ENCODE results near the gene CYS1.
"Not testable (repeated sequence)": the region's sequence is repeated elsewhere in the genome, so short reads cannot be mapped to it uniquely, and the experiment has no call there.

The CYS1 gene

DNA sequence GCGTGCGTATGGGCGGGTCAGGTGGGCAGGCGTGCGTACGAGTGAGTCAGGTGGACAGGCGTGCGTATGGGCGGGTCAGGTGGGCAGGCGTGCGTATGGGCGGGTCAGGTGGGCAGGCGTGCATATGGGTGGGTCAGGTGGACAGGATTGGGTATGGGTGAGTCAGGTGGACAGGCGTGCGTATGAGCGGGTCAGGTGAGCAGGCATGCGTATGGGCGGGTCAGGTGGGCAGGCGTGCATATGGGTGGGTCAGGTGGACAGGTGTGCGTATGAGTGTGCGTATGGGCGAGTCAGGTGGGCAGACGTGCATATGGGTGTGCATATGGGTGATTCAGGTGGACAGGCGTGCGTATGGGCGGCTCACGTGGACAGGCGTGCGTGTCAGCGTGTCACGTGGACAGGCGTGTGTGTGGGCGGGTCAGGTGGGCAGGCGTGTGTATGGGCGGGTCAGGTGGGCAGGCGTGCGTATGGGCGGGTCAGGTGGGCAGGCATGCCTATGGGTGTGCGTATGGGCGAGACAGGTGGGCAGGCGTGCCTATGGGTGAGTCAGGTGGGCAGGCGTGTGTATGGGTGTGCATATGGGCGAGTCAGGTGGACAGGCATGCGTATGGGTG lies 64.7 kb downstream of the CYS1 start:
- H3K4me1 Mint-ChIP-seq (ENCODE audit: low read depth) = not testable (repeated sequence)

DNA sequence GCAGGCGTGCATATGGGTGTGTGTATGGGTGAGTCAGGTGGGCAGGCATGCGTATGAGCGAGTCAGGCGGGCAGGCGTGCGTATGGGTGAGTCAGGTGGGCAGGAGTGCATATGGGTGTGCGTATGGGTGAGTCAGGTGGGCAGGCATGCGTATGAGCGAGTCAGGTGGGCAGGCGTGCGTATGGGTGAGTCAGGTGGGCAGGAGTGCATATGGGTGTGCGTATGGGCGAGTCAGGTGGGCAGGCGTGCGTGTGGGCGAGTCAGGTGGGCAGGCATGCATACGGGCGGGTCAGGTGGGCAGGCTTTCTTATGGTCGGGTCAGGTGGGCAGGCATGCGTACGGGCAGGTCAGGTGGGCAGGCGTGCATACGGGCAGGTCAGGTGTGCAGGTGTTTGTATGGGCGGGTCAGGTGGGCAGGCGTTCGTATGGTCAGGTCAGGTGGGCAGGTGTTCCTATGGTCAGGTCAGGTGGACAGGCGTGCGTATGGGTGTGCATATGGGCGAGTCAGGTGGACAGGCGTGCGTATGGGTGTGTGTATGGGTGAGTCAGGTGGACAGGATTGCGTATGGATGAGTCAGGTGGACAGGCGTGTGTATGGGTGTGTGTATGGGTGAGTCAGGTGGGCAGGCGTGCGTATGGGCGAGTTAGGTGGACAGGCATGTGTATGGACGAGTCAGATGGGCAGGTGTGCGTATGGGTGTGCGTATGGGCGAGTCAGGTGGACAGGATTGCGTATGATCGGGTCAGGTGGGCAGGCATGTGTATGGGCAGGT lies 65.6 kb downstream of the CYS1 start:
- H3K27me3 Mint-ChIP-seq (ENCODE audit: low read depth) = peaks cover 20% of the 10 kb centered on the region
- H3K4me3 Mint-ChIP-seq = no peak overlapping the region
- H3K36me3 Mint-ChIP-seq (ENCODE audit: low read depth) = no peaks in the 10 kb centered on the region
- no peaks in the 10 kb centered on the region for H3K9me3 Mint-ChIP-seq
- no peaks in the 10 kb centered on the region for H3K4me1 Mint-ChIP-seq (ENCODE audit: low read depth)
- no peak overlapping the region for H3K27ac Mint-ChIP-seq

More for the DNA sequence above, 64.7 kb downstream of the CYS1 start:
- H3K27me3 Mint-ChIP-seq (ENCODE audit: low read depth) = peaks cover 20% of the 10 kb centered on the region
- H3K27ac Mint-ChIP-seq; H3K4me3 Mint-ChIP-seq; H3K9me3 Mint-ChIP-seq; H3K36me3 Mint-ChIP-seq (ENCODE audit: low read depth): not testable (repeated sequence)

DNA sequence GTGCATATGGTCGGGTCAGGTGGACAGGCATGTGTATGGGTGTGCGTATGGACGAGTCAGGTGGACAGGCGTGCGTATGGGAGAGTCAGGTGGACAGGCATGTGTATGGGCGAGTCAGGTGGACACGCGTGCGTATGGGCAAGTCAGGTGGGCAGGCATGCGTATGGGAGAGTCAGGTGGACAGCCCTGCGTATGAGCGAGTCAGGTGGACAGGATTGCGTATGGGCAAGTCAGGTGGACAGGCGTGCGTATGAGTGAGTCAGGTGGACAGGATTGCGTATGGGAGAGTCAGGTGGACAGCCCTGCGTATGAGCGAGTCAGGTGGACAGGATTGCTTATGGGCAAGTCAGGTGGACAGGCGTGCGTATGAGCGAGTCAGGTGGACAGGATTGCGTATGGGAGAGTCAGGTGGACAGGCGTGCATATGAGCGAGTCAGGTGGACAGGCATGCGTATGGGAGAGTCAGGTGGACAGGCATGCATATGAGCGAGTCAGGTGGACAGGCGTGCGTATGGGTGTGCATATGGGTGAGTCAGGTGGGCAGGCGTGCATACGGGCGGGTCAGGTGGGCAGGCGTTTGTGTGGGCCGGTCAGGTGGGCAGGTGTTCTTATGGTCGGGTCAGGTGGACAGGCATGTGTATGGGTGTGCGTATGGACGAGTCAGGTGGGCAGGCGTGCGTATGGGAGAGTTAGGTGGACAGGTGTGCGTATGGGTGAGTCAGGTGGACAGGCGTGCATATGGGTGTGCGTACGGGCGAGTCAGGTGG lies 66.4 kb downstream of the CYS1 start:
- H3K4me3 Mint-ChIP-seq; H3K36me3 Mint-ChIP-seq (ENCODE audit: low read depth); H3K4me1 Mint-ChIP-seq (ENCODE audit: low read depth); H3K27ac Mint-ChIP-seq; H3K9me3 Mint-ChIP-seq: not testable (repeated sequence)
- H3K27me3 Mint-ChIP-seq (ENCODE audit: low read depth) = peaks cover 14% of the 10 kb centered on the region

DNA sequence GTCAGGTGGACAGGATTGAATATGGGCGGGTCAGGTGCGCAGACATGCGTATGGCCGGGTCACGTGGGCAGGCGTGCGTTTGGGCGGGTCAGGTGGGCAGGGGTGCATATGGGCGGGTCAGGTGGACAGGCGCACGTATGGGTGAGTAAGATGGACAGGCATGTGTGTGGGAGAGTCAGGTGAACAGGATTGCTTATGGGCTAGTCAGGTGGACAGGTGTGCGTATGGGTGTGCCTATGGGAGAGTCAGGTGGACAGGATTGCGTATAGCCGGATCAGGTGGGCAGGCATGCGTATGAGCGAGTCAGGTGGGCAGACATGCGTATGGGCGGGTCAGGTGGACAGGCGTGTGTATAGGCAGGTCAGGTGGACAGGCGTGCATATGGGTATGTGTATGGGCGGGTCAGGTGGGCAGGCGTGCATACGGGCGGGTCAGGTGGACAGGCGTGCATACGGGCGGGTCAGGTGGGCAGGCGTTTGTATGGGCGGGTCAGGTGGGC lies 67.2 kb downstream of the CYS1 start:
- H3K27me3 Mint-ChIP-seq (ENCODE audit: low read depth) = peaks cover 10% of the 10 kb centered on the region
- no peaks in the 10 kb centered on the region for H3K4me1 Mint-ChIP-seq (ENCODE audit: low read depth)
- H3K27ac Mint-ChIP-seq = no peak overlapping the region
- H3K9me3 Mint-ChIP-seq = no peaks in the 10 kb centered on the region
- H3K4me3 Mint-ChIP-seq = no peak overlapping the region
- no peaks in the 10 kb centered on the region for H3K36me3 Mint-ChIP-seq (ENCODE audit: low read depth)

DNA sequence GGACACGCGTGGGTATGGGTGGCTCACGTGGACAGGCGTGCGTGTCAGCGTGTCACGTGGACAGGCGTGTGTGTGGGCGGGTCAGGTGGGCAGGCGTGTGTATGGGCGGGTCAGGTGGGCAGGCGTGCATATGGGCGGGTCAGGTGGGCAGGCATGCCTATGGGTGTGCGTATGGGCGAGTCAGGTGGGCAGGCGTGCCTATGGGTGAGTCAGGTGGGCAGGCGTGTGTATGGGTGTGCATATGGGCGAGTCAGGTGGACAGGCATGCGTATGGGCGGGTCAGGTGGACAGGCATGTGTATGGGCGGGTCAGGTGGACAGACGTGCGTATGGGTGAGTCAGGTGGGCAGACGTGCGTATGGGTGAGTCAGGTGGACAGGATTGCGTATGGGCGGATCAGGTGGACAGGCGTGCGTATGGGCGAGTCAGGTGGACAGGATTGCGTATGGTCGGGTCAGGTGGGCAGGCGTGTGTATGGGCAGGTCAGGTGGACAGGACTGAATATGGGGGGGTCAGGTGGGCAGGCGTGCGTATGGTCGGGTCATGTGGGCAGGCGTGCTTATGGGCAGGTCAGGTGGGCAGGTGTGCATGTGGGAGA lies 67.7 kb downstream of the CYS1 start:
- not testable (repeated sequence) for H3K27me3 Mint-ChIP-seq (ENCODE audit: low read depth); H3K4me1 Mint-ChIP-seq (ENCODE audit: low read depth); H3K27ac Mint-ChIP-seq; H3K36me3 Mint-ChIP-seq (ENCODE audit: low read depth); H3K9me3 Mint-ChIP-seq; H3K4me3 Mint-ChIP-seq

DNA sequence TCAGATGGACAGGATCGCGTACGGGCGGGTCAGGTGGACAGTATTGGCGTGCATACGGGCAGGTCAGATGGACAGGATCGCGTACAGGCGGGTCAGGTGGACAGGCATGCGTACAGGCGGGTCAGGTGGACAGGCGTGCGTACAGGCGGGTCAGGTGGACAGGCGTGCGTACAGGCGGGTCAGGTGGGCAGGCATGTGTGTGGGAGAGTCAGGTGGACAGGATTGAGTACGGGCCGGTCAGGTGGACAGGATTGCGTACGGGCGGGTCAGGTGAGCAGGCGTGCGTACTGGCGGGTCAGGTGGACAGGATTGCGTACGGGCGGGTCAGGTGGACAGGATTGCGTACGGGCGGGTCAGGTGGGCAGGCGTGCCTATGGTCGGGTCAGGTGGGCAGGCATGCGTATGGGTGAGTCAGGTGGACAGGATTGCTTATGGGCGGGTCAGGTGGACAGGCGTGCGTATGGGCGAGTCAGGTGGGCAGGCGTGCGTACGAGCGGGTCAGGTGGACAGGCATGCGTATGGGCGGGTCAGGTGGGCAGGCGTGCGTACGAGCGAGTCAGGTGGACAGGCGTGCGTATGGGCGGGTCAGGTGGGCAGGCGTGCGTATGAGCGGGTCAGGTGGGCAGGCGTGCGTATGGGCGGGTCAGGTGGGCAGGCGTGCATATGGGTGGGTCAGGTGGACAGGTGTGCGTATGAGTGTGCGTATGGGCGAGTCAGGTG lies 68.4 kb downstream of the CYS1 start:
- not testable (repeated sequence) for H3K27me3 Mint-ChIP-seq (ENCODE audit: low read depth); H3K4me3 Mint-ChIP-seq; H3K36me3 Mint-ChIP-seq (ENCODE audit: low read depth); H3K4me1 Mint-ChIP-seq (ENCODE audit: low read depth); H3K9me3 Mint-ChIP-seq; H3K27ac Mint-ChIP-seq

DNA sequence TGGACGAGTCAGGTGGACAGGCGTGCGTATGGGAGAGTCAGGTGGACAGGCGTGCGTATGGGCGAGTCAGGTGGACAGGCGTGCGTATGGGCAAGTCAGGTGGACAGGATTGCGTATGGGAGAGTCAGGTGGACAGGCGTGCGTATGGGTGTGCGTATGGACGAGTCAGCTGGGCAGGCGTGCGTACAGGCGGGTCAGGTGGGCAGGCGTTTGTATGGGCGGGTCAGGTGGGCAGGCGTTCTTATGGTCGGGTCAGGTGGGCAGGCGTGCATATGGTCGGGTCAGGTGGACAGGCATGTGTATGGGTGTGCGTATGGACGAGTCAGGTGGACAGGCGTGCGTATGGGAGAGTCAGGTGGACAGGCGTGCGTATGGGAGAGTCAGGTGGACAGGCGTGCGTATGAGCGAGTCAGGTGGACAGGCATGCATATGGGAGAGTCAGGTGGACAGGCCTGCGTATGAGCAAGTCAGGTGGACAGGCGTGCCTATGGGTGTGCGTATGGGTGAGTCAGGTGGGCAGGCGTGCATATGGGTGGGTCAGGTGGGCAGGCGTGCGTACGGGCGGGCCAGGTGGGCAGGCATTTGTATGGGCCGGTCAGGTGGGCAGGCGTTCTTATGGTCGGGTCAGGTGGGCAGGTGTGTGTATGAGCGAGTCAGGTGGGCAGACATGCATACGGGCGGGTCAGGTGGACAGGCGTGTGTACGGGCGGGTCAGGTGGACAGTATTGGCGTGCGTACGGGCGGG lies 69.2 kb downstream of the CYS1 start:
- H3K36me3 Mint-ChIP-seq (ENCODE audit: low read depth); H3K27ac Mint-ChIP-seq; H3K9me3 Mint-ChIP-seq; H3K27me3 Mint-ChIP-seq (ENCODE audit: low read depth); H3K4me1 Mint-ChIP-seq (ENCODE audit: low read depth); H3K4me3 Mint-ChIP-seq: not testable (repeated sequence)

DNA sequence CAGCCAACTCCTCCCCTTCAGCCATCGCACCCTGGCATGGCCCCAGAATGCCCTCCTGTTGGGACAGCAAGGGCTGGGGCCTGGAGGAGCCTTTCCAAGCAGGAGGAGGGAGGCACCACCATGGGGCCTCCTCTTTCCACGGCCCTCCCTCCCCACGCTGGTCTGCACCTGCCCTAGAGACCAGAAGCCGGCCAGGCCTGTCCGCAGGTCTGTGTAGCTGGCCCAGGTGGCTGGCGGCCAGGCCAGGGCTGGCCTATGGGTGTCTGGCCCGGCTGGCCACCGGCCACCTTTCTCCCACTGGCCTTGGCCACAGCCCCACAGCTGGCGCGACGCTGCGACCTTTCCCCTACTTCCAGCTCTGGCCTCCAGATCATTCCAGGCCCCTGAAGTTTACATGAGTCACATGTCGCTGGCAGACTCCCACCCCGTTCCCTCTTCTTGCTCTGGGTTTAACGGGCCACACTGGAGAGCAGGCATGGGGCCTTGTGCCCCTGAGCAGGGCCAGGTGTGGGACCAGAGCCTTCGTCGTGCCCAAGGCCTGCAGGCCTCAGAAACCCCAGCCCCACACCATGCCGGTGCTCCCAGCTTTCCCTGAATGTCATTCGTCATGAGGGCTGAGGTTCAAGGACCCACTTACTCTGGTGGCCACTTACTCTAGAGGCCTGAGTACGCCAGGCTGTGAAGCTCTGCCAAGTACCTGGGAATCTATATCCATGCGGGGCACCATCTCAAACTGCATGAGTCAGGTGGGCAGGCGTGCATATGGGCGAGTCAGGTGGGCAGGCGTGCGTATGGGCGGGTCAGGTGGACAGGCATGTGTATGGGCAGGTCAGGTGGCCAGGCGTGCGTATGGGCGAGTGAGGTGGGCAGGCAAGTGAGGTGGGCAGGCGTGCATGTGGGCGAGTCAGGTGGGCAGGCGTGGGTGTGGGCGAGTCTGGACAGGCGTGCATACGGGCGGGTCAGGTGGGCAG lies 70.1 kb downstream of the CYS1 start:
- Mint-ChIP-seq H3K27ac (no peak overlapping the region), H3K4me3 (no peak overlapping the region), H3K4me1 (ENCODE audit: low read depth) (no peaks in the 10 kb centered on the region), H3K27me3 (ENCODE audit: low read depth) (no peaks in the 10 kb centered on the region), H3K9me3 (no peaks in the 10 kb centered on the region), H3K36me3 (ENCODE audit: low read depth) (no peaks in the 10 kb centered on the region)

DNA sequence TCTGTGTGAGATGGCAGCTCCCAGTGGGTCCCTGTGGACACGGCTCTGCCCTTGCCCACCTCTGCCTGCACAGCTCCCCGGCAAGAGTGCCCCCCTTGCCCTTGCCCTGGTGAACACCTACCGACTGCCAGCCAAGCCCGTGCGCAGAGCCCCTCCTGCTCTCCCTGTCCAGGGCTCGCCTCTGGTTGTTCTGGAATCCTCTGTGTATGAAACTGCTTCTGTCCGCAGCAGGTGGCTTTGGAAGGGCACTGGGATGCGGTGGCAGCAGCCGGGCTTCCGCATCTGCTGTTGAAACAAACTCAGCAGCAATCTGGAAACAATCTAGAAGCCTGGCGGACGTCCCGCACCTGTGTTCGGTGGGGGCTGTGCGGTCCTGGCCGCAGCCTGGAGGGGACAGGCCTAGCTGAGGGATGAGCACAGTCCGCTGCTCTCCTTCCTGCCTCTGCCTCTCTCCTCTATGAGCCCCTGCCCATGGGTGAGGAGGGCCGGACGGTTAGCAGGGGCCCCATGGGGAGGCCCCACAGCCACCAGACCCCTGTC lies 70.9 kb downstream of the CYS1 start:
- Mint-ChIP-seq H3K4me1 (ENCODE audit: low read depth) (no peaks in the 10 kb centered on the region), H3K27ac (no peak overlapping the region), H3K4me3 (no peak overlapping the region), H3K27me3 (ENCODE audit: low read depth) (no peaks in the 10 kb centered on the region), H3K9me3 (no peaks in the 10 kb centered on the region), H3K36me3 (ENCODE audit: low read depth) (no peaks in the 10 kb centered on the region)

DNA sequence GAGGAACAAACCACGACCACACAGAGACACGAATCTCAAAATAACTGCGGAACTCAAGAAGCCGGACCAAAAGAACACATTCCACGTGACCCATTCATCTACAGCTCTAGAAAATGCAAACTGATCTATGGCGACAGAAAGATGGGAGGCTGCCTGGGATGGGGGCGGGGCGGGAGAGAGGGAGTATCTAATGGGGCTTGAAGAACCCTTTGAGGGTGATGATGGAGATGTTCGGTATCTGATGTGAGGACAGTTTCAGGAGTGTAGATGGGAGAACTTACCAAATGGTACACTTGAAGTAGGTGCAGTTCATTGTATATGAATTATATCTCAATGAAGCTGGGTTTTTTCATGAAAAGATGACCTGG lies 71.4 kb downstream of the CYS1 start:
- Mint-ChIP-seq H3K27me3 (ENCODE audit: low read depth) (no peaks in the 10 kb centered on the region), H3K36me3 (ENCODE audit: low read depth) (no peaks in the 10 kb centered on the region), H3K4me1 (ENCODE audit: low read depth) (no peaks in the 10 kb centered on the region), H3K4me3 (no peak overlapping the region), H3K27ac (no peak overlapping the region), H3K9me3 (no peaks in the 10 kb centered on the region)

DNA sequence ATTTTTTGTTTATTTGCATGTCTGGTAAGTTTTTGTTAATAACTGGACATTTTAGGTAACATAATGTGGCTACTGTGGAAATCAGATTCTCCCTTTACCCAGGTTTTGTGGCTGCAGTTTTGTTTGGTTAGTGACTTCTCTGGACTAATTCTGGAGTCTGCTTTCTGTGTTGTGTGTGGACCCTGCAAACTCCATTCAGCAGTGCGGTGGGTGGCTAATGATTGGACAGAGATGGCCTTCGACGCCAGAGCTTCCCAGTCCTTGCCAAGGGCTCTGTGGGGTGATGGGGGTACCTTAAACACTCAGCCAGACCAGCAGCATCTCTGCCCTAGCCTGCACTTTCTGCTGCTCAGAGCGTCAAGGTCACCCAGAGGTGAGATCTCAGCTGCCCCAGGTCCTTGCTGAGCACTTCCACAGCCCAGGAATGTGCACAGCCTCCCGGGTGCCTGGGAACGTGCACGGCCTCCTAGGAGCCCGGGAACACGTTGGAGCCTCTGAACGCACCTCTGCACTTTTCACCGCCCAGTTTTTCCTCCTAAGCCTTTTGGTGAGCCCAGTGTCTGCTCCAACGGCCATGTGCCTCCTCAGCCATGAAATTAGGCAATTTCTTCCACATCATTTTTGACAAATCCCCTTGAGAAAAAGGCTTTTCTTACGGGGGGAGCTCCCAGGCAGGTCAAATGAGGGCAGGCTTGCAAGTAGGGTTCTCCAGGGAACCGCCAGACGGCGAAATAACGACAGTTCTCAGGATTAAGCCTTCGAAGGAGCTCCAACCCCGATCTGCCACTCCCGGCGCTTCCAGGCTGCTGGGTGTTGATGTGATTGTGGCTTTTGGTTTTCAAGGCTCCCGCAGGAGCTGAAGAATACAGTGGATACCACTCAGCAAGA lies 72.0 kb downstream of the CYS1 start:
- Mint-ChIP-seq H3K4me1 (ENCODE audit: low read depth) (no peaks in the 10 kb centered on the region), H3K9me3 (no peaks in the 10 kb centered on the region), H3K36me3 (ENCODE audit: low read depth) (no peaks in the 10 kb centered on the region), H3K27me3 (ENCODE audit: low read depth) (no peaks in the 10 kb centered on the region), H3K27ac (no peak overlapping the region), H3K4me3 (no peak overlapping the region)

DNA sequence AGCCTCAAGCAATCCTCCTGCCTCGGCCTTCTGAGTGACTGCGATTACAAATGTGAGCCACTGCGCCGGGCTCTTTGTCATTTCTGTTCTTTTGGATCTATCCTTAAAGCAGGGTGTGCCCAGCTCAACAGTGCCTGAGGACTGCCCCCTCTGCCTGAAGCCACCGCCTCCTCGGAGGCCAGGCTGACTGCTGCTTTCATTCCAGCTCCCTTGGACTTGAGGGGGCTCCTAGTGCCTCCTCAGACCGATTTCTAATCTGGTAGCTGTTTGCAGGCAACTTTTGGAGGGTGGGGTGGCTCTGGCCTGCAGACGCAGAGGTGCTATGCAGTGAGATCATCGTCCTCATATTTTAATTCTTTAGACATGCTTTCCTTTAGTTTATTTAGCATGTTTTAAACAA lies 72.8 kb downstream of the CYS1 start:
- Mint-ChIP-seq H3K4me3 (no peak overlapping the region), H3K27me3 (ENCODE audit: low read depth) (no peaks in the 10 kb centered on the region), H3K4me1 (ENCODE audit: low read depth) (no peaks in the 10 kb centered on the region), H3K36me3 (ENCODE audit: low read depth) (no peaks in the 10 kb centered on the region), H3K27ac (no peak overlapping the region), H3K9me3 (no peaks in the 10 kb centered on the region)

Data from T-helper 1 cell treated with Interleukin-12 subunit alpha and Interleukin-12 subunit beta and Interleukin-4 antibody, amounts not matched to agents 30 μg/mL and 1 μg/mL, for 36 hours (primary cell).